Ovary (tissue), 3 donors: ENCODE data around the gene KRT4.

Source experiments
- EP300 ChIP-seq: sonication (generic); formaldehyde crosslinking; IDR thresholded peaks from one replicate; pipeline ENCODE4 v1.6.1; 2017; ENCODE audit warnings: antibody characterized with exemption
- POLR2A ChIP-seq: fragments of 450-650 bp; IDR thresholded peaks from one replicate; pipeline ENCODE4 v1.6.1; 2017; ENCODE audit warnings: antibody characterized with exemption, mild to moderate bottlenecking, moderate library complexity
- TF ChIP-seq, protein P1 (sequence below), 3 donors: fragments of 450-650 bp in 2 of 3; fragments of 200-600 bp in 1 of 3; IDR thresholded peaks; one replicate each; pipeline versions ENCODE4 v1.5.1 to v1.8.0; 2016 to 2022; ENCODE audit warnings: antibody characterized with exemption in 3 of 3, mild to moderate bottlenecking in 1 of 3
- donor health status: DM: no; HTN: no; CAD: no.

DNA sequence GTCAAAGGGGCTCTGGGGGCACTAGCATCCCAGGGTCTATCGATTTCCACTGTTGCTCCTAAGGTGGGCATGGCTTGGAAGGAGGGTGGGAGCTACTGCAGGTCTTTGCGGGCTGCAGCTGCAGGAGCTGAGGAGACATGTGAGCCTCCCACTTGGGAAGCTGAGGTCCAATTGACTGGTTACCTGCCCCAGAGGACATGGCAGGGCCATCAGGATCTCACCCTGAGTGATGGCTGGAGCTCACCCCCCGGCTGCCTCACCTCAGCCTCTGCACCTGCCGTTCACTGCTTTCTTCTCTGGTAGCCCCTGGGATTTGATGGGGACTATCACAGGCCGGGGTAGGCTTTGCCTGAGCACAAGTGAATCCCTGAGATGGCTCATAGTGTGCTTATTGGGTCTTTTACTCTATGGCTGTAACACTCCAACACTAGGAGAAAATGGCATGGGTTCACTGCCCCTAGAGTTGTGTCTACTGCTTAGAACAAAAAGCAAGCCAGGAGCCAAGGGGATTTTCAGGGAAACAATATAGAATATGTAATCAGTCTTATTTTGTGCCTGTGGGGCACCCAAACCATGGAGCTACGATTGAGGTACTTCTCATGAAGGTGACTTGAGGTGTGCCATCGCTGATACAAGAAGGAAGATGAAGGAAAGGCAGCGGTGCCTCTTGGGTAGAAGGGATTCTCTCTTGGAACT lies 3.2 kb upstream of the KRT4 start:
- TF ChIP-seq, protein P1, sequence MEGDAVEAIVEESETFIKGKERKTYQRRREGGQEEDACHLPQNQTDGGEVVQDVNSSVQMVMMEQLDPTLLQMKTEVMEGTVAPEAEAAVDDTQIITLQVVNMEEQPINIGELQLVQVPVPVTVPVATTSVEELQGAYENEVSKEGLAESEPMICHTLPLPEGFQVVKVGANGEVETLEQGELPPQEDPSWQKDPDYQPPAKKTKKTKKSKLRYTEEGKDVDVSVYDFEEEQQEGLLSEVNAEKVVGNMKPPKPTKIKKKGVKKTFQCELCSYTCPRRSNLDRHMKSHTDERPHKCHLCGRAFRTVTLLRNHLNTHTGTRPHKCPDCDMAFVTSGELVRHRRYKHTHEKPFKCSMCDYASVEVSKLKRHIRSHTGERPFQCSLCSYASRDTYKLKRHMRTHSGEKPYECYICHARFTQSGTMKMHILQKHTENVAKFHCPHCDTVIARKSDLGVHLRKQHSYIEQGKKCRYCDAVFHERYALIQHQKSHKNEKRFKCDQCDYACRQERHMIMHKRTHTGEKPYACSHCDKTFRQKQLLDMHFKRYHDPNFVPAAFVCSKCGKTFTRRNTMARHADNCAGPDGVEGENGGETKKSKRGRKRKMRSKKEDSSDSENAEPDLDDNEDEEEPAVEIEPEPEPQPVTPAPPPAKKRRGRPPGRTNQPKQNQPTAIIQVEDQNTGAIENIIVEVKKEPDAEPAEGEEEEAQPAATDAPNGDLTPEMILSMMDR (IDR thresholded peaks at IDR 0.05), result no peak
- TF ChIP-seq POLR2A (no peak), EP300 (no peak)
